Neural cell (in vitro differentiated cells): ENCODE measurements around the gene MXD1.

ENCODE experiments used
- CTCF ChIP-seq: fragments of 450-650 bp; IDR thresholded peaks from 2 replicates; pipeline ENCODE4 v1.5.1; 2014; ENCODE audit warnings: antibody characterized with exemption, mild to moderate bottlenecking, moderate library complexity; ENCODE audit not compliant: poor library complexity, severe bottlenecking
- EP300 ChIP-seq: fragments of 450-650 bp; conservative IDR thresholded peaks from 2 replicates; pipeline ENCODE4 v1.6.1; 2014; ENCODE audit warnings: antibody characterized with exemption, mild to moderate bottlenecking, moderate library complexity; ENCODE audit not compliant: poor library complexity, severe bottlenecking
- EZH2 ChIP-seq: fragments of 200-600, 300-800 bp; shearing (Covaris generic), sonication (generic); IDR thresholded peaks from 2 replicates; pipeline ENCODE4 v1.6.1; 2014; ENCODE audit warnings: antibody characterized with exemption, low read length, borderline replicate concordance, mild to moderate bottlenecking; ENCODE audit not compliant: insufficient read depth, poor library complexity, severe bottlenecking
- MXI1 ChIP-seq: fragments of 450-650 bp; conservative IDR thresholded peaks from 2 replicates; pipeline ENCODE4 v1.6.1; 2014; ENCODE audit warnings: antibody characterized with exemption, mild to moderate bottlenecking; ENCODE audit not compliant: poor library complexity, severe bottlenecking
- POLR2AphosphoS5 ChIP-seq: IDR thresholded peaks from 2 replicates; pipeline ENCODE4 v1.6.1; 2012
- RAD21 ChIP-seq: fragments of 450-650 bp; conservative IDR thresholded peaks from 2 replicates; pipeline ENCODE4 v1.6.1; 2014; ENCODE audit warnings: antibody characterized with exemption, mild to moderate bottlenecking, moderate library complexity
- REST ChIP-seq: IDR thresholded peaks from 2 replicates; pipeline ENCODE4 v1.6.1; 2012; ENCODE audit warnings: borderline replicate concordance
- SMC3 ChIP-seq: fragments of 450-650 bp; conservative IDR thresholded peaks from 2 replicates; pipeline ENCODE4 v1.6.1; 2014; ENCODE audit warnings: antibody characterized with exemption, mild to moderate bottlenecking, moderate library complexity; ENCODE audit not compliant: poor library complexity
- TAF1 ChIP-seq: IDR thresholded peaks from 2 replicates; pipeline ENCODE4 v1.6.1; 2012; ENCODE audit warnings: low read depth

GRCh38 chr2:69889302-69889701 lies 25.6 kb upstream of the MXD1 start:
- TF ChIP-seq CTCF (no peak), REST (no peak), SMC3 (no peak), EP300 (no peak), RAD21 (no peak), MXI1 (no peak), POLR2AphosphoS5 (no peak), TAF1 (no peak), EZH2 (no peak)
